Measurements from ENCODE around the gene CDK14. TPM values are rescaled to one million over a fixed set of nuclear protein-coding genes. Genes with fewer than 3 reads are reported as not detected.

Gene CDK14
- total RNA-seq, 2 donors from 2014 or later: 10.8 to 14.6 TPM

GRCh38 chr7:90680484-90680883 is 84.4 kb downstream of the CDK14 start:
- H3K4me3 ChIP-seq: no peak overlapping the region
- H3K4me1 ChIP-seq (ENCODE audit: control insufficient read depth in 1 of 2, low read depth in 2 of 2): peaks cover 0 to 12% of the 10 kb centered on the region in 2 donors
- TF ChIP-seq CTCF (IDR thresholded peaks at IDR 0.05): no peak
- H3K27me3 ChIP-seq (replicated peaks; ENCODE audit: insufficient read depth): no peaks in the 10 kb centered on the region
- H3K36me3 ChIP-seq: no peaks in the 10 kb centered on the region
- no peak overlapping the region for H3K27ac ChIP-seq
- H3K9me3 ChIP-seq: no peaks in the 10 kb centered on the region
- DNase-seq (ENCODE audit: low spot score) (no peak), ATAC-seq (ENCODE audit: insufficient number of reproducible peaks, low FRiP score, low read depth) (no peak)

GRCh38 chr7:90681336-90682022 is 85.4 kb downstream of the CDK14 start:
- H3K27me3 ChIP-seq (replicated peaks; ENCODE audit: insufficient read depth): no peaks in the 10 kb centered on the region
- DNase-seq (ENCODE audit: low spot score): no peak
- ATAC-seq (ENCODE audit: insufficient number of reproducible peaks, low FRiP score, low read depth): no peak

GRCh38 chr7:90686146-90686545 is 90.0 kb downstream of the CDK14 start:
- Histone ChIP-seq H3K4me1 (ENCODE audit: control insufficient read depth in 1 of 2, low read depth in 2 of 2) (no peaks in the 10 kb centered on the region), H3K27me3 (replicated peaks; ENCODE audit: insufficient read depth) (no peaks in the 10 kb centered on the region), H3K27ac (no peak overlapping the region), H3K36me3 (no peaks in the 10 kb centered on the region), H3K4me3 (no peak overlapping the region), H3K9me3 (no peaks in the 10 kb centered on the region)
- ATAC-seq (ENCODE audit: insufficient number of reproducible peaks, low FRiP score, low read depth): no peak
- no peak for TF ChIP-seq CTCF (IDR thresholded peaks at IDR 0.05)
- DNase-seq (ENCODE audit: low spot score): no peak

More at GRCh38 chr7:90681336-90682022, 85.4 kb downstream of the CDK14 start:
- Histone ChIP-seq H3K36me3 (no peaks in the 10 kb centered on the region), H3K9me3 (no peaks in the 10 kb centered on the region), H3K4me3 (no peak overlapping the region), H3K4me1 (ENCODE audit: control insufficient read depth in 1 of 2, low read depth in 2 of 2) (peaks cover 0 to 12% of the 10 kb centered on the region in 2 donors), H3K27ac (no peak overlapping the region)
- no peak for TF ChIP-seq CTCF (IDR thresholded peaks at IDR 0.05)

GRCh38 chr7:90688810-90689209 is 92.7 kb downstream of the CDK14 start:
- no peak for TF ChIP-seq CTCF (IDR thresholded peaks at IDR 0.05)
- Histone ChIP-seq H3K4me3 (no peak overlapping the region), H3K36me3 (no peaks in the 10 kb centered on the region), H3K9me3 (no peaks in the 10 kb centered on the region), H3K4me1 (ENCODE audit: control insufficient read depth in 1 of 2, low read depth in 2 of 2) (no peaks in the 10 kb centered on the region), H3K27ac (no peak overlapping the region), H3K27me3 (replicated peaks; ENCODE audit: insufficient read depth) (no peaks in the 10 kb centered on the region)
- DNase-seq (ENCODE audit: low spot score) (no peak), ATAC-seq (ENCODE audit: insufficient number of reproducible peaks, low FRiP score, low read depth) (no peak)

GRCh38 chr7:90689260-90689659 is 93.1 kb downstream of the CDK14 start:
- ATAC-seq (ENCODE audit: insufficient number of reproducible peaks, low FRiP score, low read depth): no peak
- Histone ChIP-seq H3K36me3 (no peaks in the 10 kb centered on the region), H3K27me3 (replicated peaks; ENCODE audit: insufficient read depth) (no peaks in the 10 kb centered on the region), H3K4me3 (no peak overlapping the region), H3K9me3 (no peaks in the 10 kb centered on the region), H3K27ac (no peak overlapping the region), H3K4me1 (ENCODE audit: control insufficient read depth in 1 of 2, low read depth in 2 of 2) (no peaks in the 10 kb centered on the region)
- no peak for TF ChIP-seq CTCF (IDR thresholded peaks at IDR 0.05)
- no peak for DNase-seq (ENCODE audit: low spot score)

Measured in thoracic aorta (tissue), 2 donors.